Measurements from ENCODE around the gene POTEH. TPM values are rescaled to one million over a fixed set of nuclear protein-coding genes. Genes with fewer than 3 reads are reported as not detected.
"Not testable (repeated sequence)": the region's sequence is repeated elsewhere in the genome, so short reads cannot be mapped to it uniquely, and the experiment has no call there.

Gene POTEH
- total RNA-seq, 1 experiment from 2014 or later = not detected

GRCh38 chr22:15665478-15665877 lies 24.3 kb upstream of the POTEH start:
- DNase-seq; H3K27me3 Mint-ChIP-seq (ENCODE audit: insufficient read depth, unreplicated experiment); intact Hi-C loops (cut with micrococcal nuclease; ENCODE audit: unreplicated experiment); POLR2A ChIA-PET; H3K9me3 ChIP-seq; H3K4me1 ChIP-seq; H3K27ac Mint-ChIP-seq (ENCODE audit: unreplicated experiment); H3K9me3 Mint-ChIP-seq (ENCODE audit: unreplicated experiment); H3K4me1 Mint-ChIP-seq (ENCODE audit: low read depth, unreplicated experiment); H3K4me3 ChIP-seq (ENCODE audit: low read depth, low read length); H3K36me3 ChIP-seq (ENCODE audit: control insufficient read depth, insufficient read depth, low read length); CTCF ChIA-PET; H3K36me3 Mint-ChIP-seq (ENCODE audit: insufficient read depth, unreplicated experiment); H3K4me3 Mint-ChIP-seq (ENCODE audit: unreplicated experiment); H3K27me3 ChIP-seq (replicated peaks; ENCODE audit: control insufficient read depth, insufficient read depth, low read length); BruUV-seq (replicated peaks): not testable (repeated sequence)

- not testable (repeated sequence) for H3K27ac Mint-ChIP-seq (ENCODE audit: unreplicated experiment)
Observed at GRCh38 chr22:15669430-15669829, 20.4 kb upstream of the POTEH start.

GRCh38 chr22:15679702-15680101 lies 10.1 kb upstream of the POTEH start:
- H3K27me3 ChIP-seq (replicated peaks; ENCODE audit: control insufficient read depth, insufficient read depth, low read length); H3K4me3 Mint-ChIP-seq (ENCODE audit: unreplicated experiment); DNase-seq; H3K9me3 Mint-ChIP-seq (ENCODE audit: unreplicated experiment); H3K36me3 Mint-ChIP-seq (ENCODE audit: insufficient read depth, unreplicated experiment); POLR2A ChIA-PET; H3K4me1 ChIP-seq; H3K4me3 ChIP-seq (ENCODE audit: low read depth, low read length); BruUV-seq (replicated peaks); H3K27me3 Mint-ChIP-seq (ENCODE audit: insufficient read depth, unreplicated experiment); H3K9me3 ChIP-seq; H3K27ac Mint-ChIP-seq (ENCODE audit: unreplicated experiment); H3K4me1 Mint-ChIP-seq (ENCODE audit: low read depth, unreplicated experiment); H3K36me3 ChIP-seq (ENCODE audit: control insufficient read depth, insufficient read depth, low read length); intact Hi-C loops (cut with micrococcal nuclease; ENCODE audit: unreplicated experiment); CTCF ChIA-PET: not testable (repeated sequence)

More at GRCh38 chr22:15669430-15669829, 20.4 kb upstream of the POTEH start:
- H3K36me3 Mint-ChIP-seq (ENCODE audit: insufficient read depth, unreplicated experiment); H3K4me1 ChIP-seq; POLR2A ChIA-PET; H3K4me1 Mint-ChIP-seq (ENCODE audit: low read depth, unreplicated experiment); H3K27me3 Mint-ChIP-seq (ENCODE audit: insufficient read depth, unreplicated experiment); BruUV-seq (replicated peaks); H3K9me3 Mint-ChIP-seq (ENCODE audit: unreplicated experiment); intact Hi-C loops (cut with micrococcal nuclease; ENCODE audit: unreplicated experiment); H3K27me3 ChIP-seq (replicated peaks; ENCODE audit: control insufficient read depth, insufficient read depth, low read length); H3K4me3 ChIP-seq (ENCODE audit: low read depth, low read length); H3K4me3 Mint-ChIP-seq (ENCODE audit: unreplicated experiment); H3K36me3 ChIP-seq (ENCODE audit: control insufficient read depth, insufficient read depth, low read length); CTCF ChIA-PET; H3K9me3 ChIP-seq; DNase-seq: not testable (repeated sequence)

GRCh38 chr22:15684115-15684514 lies 5.7 kb upstream of the POTEH start:
- POLR2A ChIA-PET; H3K36me3 Mint-ChIP-seq (ENCODE audit: insufficient read depth, unreplicated experiment); H3K27me3 Mint-ChIP-seq (ENCODE audit: insufficient read depth, unreplicated experiment); H3K4me1 ChIP-seq; H3K9me3 Mint-ChIP-seq (ENCODE audit: unreplicated experiment); CTCF ChIA-PET; DNase-seq; BruUV-seq (replicated peaks); H3K36me3 ChIP-seq (ENCODE audit: control insufficient read depth, insufficient read depth, low read length); H3K9me3 ChIP-seq; H3K4me3 Mint-ChIP-seq (ENCODE audit: unreplicated experiment); intact Hi-C loops (cut with micrococcal nuclease; ENCODE audit: unreplicated experiment); H3K4me3 ChIP-seq (ENCODE audit: low read depth, low read length); H3K27ac Mint-ChIP-seq (ENCODE audit: unreplicated experiment); H3K4me1 Mint-ChIP-seq (ENCODE audit: low read depth, unreplicated experiment); H3K27me3 ChIP-seq (replicated peaks; ENCODE audit: control insufficient read depth, insufficient read depth, low read length): not testable (repeated sequence)

GRCh38 chr22:15684695-15685094 lies 5.1 kb upstream of the POTEH start:
- H3K27me3 Mint-ChIP-seq (ENCODE audit: insufficient read depth, unreplicated experiment); H3K4me3 ChIP-seq (ENCODE audit: low read depth, low read length); H3K9me3 Mint-ChIP-seq (ENCODE audit: unreplicated experiment); POLR2A ChIA-PET; H3K4me1 Mint-ChIP-seq (ENCODE audit: low read depth, unreplicated experiment); H3K4me3 Mint-ChIP-seq (ENCODE audit: unreplicated experiment); H3K4me1 ChIP-seq; H3K9me3 ChIP-seq; CTCF ChIA-PET; H3K36me3 ChIP-seq (ENCODE audit: control insufficient read depth, insufficient read depth, low read length); H3K36me3 Mint-ChIP-seq (ENCODE audit: insufficient read depth, unreplicated experiment); H3K27ac Mint-ChIP-seq (ENCODE audit: unreplicated experiment); H3K27me3 ChIP-seq (replicated peaks; ENCODE audit: control insufficient read depth, insufficient read depth, low read length); DNase-seq; intact Hi-C loops (cut with micrococcal nuclease; ENCODE audit: unreplicated experiment); BruUV-seq (replicated peaks): not testable (repeated sequence)

GRCh38 chr22:15685641-15686040 lies 4.2 kb upstream of the POTEH start:
- H3K4me1 Mint-ChIP-seq (ENCODE audit: low read depth, unreplicated experiment) = not testable (repeated sequence)

GRCh38 chr22:15687086-15687485 lies 2.7 kb upstream of the POTEH start:
- H3K4me3 Mint-ChIP-seq (ENCODE audit: unreplicated experiment); H3K27ac Mint-ChIP-seq (ENCODE audit: unreplicated experiment); H3K4me1 Mint-ChIP-seq (ENCODE audit: low read depth, unreplicated experiment); H3K4me3 ChIP-seq (ENCODE audit: low read depth, low read length); BruUV-seq (replicated peaks); H3K27me3 ChIP-seq (replicated peaks; ENCODE audit: control insufficient read depth, insufficient read depth, low read length); POLR2A ChIA-PET; H3K9me3 ChIP-seq; H3K36me3 Mint-ChIP-seq (ENCODE audit: insufficient read depth, unreplicated experiment); H3K9me3 Mint-ChIP-seq (ENCODE audit: unreplicated experiment); DNase-seq; H3K4me1 ChIP-seq; CTCF ChIA-PET; H3K27me3 Mint-ChIP-seq (ENCODE audit: insufficient read depth, unreplicated experiment); H3K36me3 ChIP-seq (ENCODE audit: control insufficient read depth, insufficient read depth, low read length); intact Hi-C loops (cut with micrococcal nuclease; ENCODE audit: unreplicated experiment): not testable (repeated sequence)

More at GRCh38 chr22:15685641-15686040, 4.2 kb upstream of the POTEH start:
- DNase-seq; H3K4me3 ChIP-seq (ENCODE audit: low read depth, low read length); H3K36me3 ChIP-seq (ENCODE audit: control insufficient read depth, insufficient read depth, low read length); H3K9me3 Mint-ChIP-seq (ENCODE audit: unreplicated experiment); BruUV-seq (replicated peaks); H3K27me3 Mint-ChIP-seq (ENCODE audit: insufficient read depth, unreplicated experiment); H3K27ac Mint-ChIP-seq (ENCODE audit: unreplicated experiment); H3K36me3 Mint-ChIP-seq (ENCODE audit: insufficient read depth, unreplicated experiment); H3K4me1 ChIP-seq; POLR2A ChIA-PET; H3K27me3 ChIP-seq (replicated peaks; ENCODE audit: control insufficient read depth, insufficient read depth, low read length); H3K9me3 ChIP-seq; CTCF ChIA-PET; intact Hi-C loops (cut with micrococcal nuclease; ENCODE audit: unreplicated experiment); H3K4me3 Mint-ChIP-seq (ENCODE audit: unreplicated experiment): not testable (repeated sequence)

Measured in Caco-2 (cell line).